Heart right ventricle (tissue), 16 donors: Measurements from ENCODE around the gene FBXW12. TPM values are rescaled to one million over a fixed set of nuclear protein-coding genes. Genes with fewer than 3 reads are reported as not detected.

ENCODE experiments used
- ATAC-seq, 8 donors: fragments of 200-7000 bp; cut with Tn5 transposase; one replicate each; pipeline ENCODE4 v1.9.1; 2020; ENCODE audit warnings: mild to moderate bottlenecking in 8 of 8, moderate library complexity in 8 of 8, moderate number of reproducible peaks in 1 of 8
- DNase-seq, 2 donors: peaks; one replicate each; pipeline ENCODE4 v3.0.0-alpha.2; 2020
- H3K27ac ChIP-seq, 10 donors: fragments of 200-600 bp; sonication (generic) in 2 of 10; one replicate each; pipeline versions ENCODE4 v1.5.0 to v1.8.0; 2020 to 2022; ENCODE audit warnings: mild to moderate bottlenecking in 3 of 10
- H3K27me3 ChIP-seq, 7 donors: fragments of 200-600 bp; one replicate each; pipeline ENCODE4 v1.8.0; 2021 to 2022; ENCODE audit warnings: mild to moderate bottlenecking in 2 of 7
- H3K36me3 ChIP-seq, 9 donors: fragments of 200-600 bp; sonication (generic) in 1 of 9; one replicate each; pipeline versions ENCODE4 v1.5.0 to v1.8.0; 2020 to 2022; ENCODE audit warnings: mild to moderate bottlenecking in 2 of 9
- H3K4me1 ChIP-seq, 9 donors: fragments of 200-600 bp; sonication (generic) in 1 of 9; one replicate each; pipeline versions ENCODE4 v1.5.0 to v1.8.0; 2020 to 2022; ENCODE audit warnings: mild to moderate bottlenecking in 4 of 9
- H3K4me3 ChIP-seq, 10 donors: fragments of 200-600 bp; sonication (generic) in 2 of 10; one replicate each; pipeline versions ENCODE4 v1.5.0 to v1.8.0; 2020 to 2022; ENCODE audit warnings: mild to moderate bottlenecking in 7 of 10, moderate library complexity in 2 of 10
- H3K9me3 ChIP-seq, 11 donors: fragments of 200-600 bp in 10 of 11; sonication (generic) in 2 of 11; one replicate each; pipeline versions ENCODE4 v1.5.0 to v1.8.0; 2013 to 2022; ENCODE audit warnings: mild to moderate bottlenecking in 2 of 11, control low read depth in 1 of 11, moderate library complexity in 1 of 11
- CTCF ChIP-seq, 9 donors: fragments of 200-600 bp; sonication (generic) in 2 of 9; IDR thresholded peaks; one replicate each; pipeline versions ENCODE4 v1.5.0 to v1.8.0; 2021 to 2022; ENCODE audit warnings: antibody characterized with exemption in 9 of 9, mild to moderate bottlenecking in 5 of 9, moderate library complexity in 1 of 9
- WGBS, 2 donors: extraction: QIAGEN DNeasy Blood & Tissue Kit; methylation state at CpG; one replicate each; pipeline ENCODE4 v1.1.7; 2013; ENCODE audit warnings: inconsistent platforms in 1 of 2; 5-methylcytosine and 5-hydroxymethylcytosine counted together
- intact Hi-C, 10 donors: fragments of 100-400 bp; cut with DNase I; formaldehyde crosslinking; loops; one replicate each; pipeline versions ENCODE4 v1.11.1 to v1.14.2; 2022
- polyA plus RNA-seq, 2 donors: library from polyadenylated mRNA; stranded (reverse); fragments of 200-250 nt; gene quantifications; one replicate each; pipeline ENCODE4 v1.2.3, GENCODE V29; 2013
- total RNA-seq, 10 donors: library from RNA; stranded (reverse); fragmentation: NEBNext Ultra II Directional in 3 of 10; extraction: Animal tissue kit (Norgen Biotek cat#: 25700) in 3 of 10; gene quantifications; one replicate each; pipeline versions ENCODE4 v1.2.1 to v1.2.4, GENCODE V29; 2021 to 2023
- donor health status: Arrhythmogenic right ventricular cardiomyopathy.
- donor health status: ischemic (EF 13 %, LVEDD 7.1; RV severe dilation, severe dysfunction).
- donor health status: healthy with polysubstance abuse.
- donor health status: DM: no; HTN: yes; CAD: no.
- donor health status: DM: no; HTN: no; CAD: no.
- donor health status: ischemic (EF 25% LVEDD 6.9; RV normal size, moderate dysfunction).
- donor health status: ischemic (EF 25% LVEDD 5.7; RV mildly dilated, moderate dysfunction).
- donor health status: healthy.
- donor health status: DM: yes; HTN: yes; CAD: no.
- donor health status: Ischemic cardiomyopathy.
- donor health status: ischemic (EF 35%, LVEDD 5.7; RV mildly dilated, moderate dysfunction).
- donor health status: nonischemic (EF 11% LVEDD 7.7; RV severe dilation, severe dysfunction).
- donor health status: DM: yes; HTN: yes; CAD: no.
- donor health status: PGD.
- donor health status: ischemic (EF 29% LVEDD 5.4; RV normal size, mild dysfunction).
- donor health status: nonischemic (EF 23%, LVEDD 6.1; RV moderate dilation, normal function).

Gene FBXW12
- total and polyA plus RNA-seq, 12 donors = 0.28 to 0.29 TPM; not detected in 10

- DNase-seq (no peak), ATAC-seq (no peak)
- no peak for TF ChIP-seq CTCF (IDR thresholded peaks at IDR 0.05)
- no peak overlapping the region for H3K4me3 ChIP-seq
- no peaks in the 10 kb centered on the region for H3K36me3 ChIP-seq
- no peaks in the 10 kb centered on the region for H3K27me3 ChIP-seq
- H3K4me1 ChIP-seq = no peaks in the 10 kb centered on the region
- H3K27ac ChIP-seq = no peak overlapping the region
- no peaks in the 10 kb centered on the region for H3K9me3 ChIP-seq
- intact Hi-C loops = no loop called here
- 81 to 83% methylated on average over 7 of the region's 7 CpGs for WGBS, 2 donors
These were observed 1.7 kb upstream of the FBXW12 start for GRCh38 chr3:48370333-48370713.

GRCh38 chr3:48372377-48372770 lies 355 bp downstream of the FBXW12 start:
- Histone ChIP-seq H3K4me1 (no peaks in the 10 kb centered on the region), H3K9me3 (no peaks in the 10 kb centered on the region), H3K4me3 (no peak overlapping the region), H3K27ac (no peak overlapping the region), H3K27me3 (no peaks in the 10 kb centered on the region), H3K36me3 (no peaks in the 10 kb centered on the region)
- WGBS, 2 donors = 71 to 86% methylated on average over 7 of the region's 7 CpGs
- intact Hi-C loops = no loop called here
- ATAC-seq = no peak
- no peak for DNase-seq
- TF ChIP-seq CTCF (IDR thresholded peaks at IDR 0.05) = no peak

GRCh38 chr3:48372862-48373435 lies 930 bp downstream of the FBXW12 start:
- H3K27me3 ChIP-seq = no peaks in the 10 kb centered on the region
- H3K9me3 ChIP-seq = no peaks in the 10 kb centered on the region
- ATAC-seq (no peak), DNase-seq (no peak)
- no peaks in the 10 kb centered on the region for H3K36me3 ChIP-seq
- no peak overlapping the region for H3K4me3 ChIP-seq
- no peaks in the 10 kb centered on the region for H3K4me1 ChIP-seq
- no peak overlapping the region for H3K27ac ChIP-seq
- WGBS, 2 donors = 51 to 54% methylated on average over 5 of the region's 5 CpGs
- intact Hi-C loops = no loop called here
- TF ChIP-seq CTCF (IDR thresholded peaks at IDR 0.05) = no peak

GRCh38 chr3:48387634-48388033 lies 15.6 kb downstream of the FBXW12 start:
- DNase-seq (no peak), ATAC-seq (no peak)
- H3K4me3 ChIP-seq = no peak overlapping the region
- peaks cover 0 to 14% (median 0%) of the 10 kb centered on the region in 7 donors for H3K27me3 ChIP-seq
- peaks cover 0 to 13% (median 5%) of the 10 kb centered on the region in 11 donors for H3K9me3 ChIP-seq
- H3K36me3 ChIP-seq = no peaks in the 10 kb centered on the region
- intact Hi-C loops = no loop called here
- H3K4me1 ChIP-seq = no peaks in the 10 kb centered on the region
- no peak for TF ChIP-seq CTCF (IDR thresholded peaks at IDR 0.05)
- H3K27ac ChIP-seq = no peak overlapping the region
